Transverse colon (tissue), 4 donors: ENCODE results near the gene TBCCD1. TPM values are rescaled to one million over a fixed set of nuclear protein-coding genes. Genes with fewer than 3 reads are reported as not detected.

Experiments
- DNase-seq: peaks from one replicate; pipeline ENCODE4 v3.0.0-alpha.2; 2019
- H3K27ac ChIP-seq, 4 donors: fragments of 200-600 bp; sonication (generic); 2 replicates each; pipeline ENCODE4 v1.5.1; 2016 to 2018; ENCODE audit warnings: inconsistent platforms in 4 of 4
- H3K27me3 ChIP-seq: fragments of 200-600 bp; sonication (generic); 2 replicates; pipeline ENCODE4 v1.5.1; 2017; ENCODE audit warnings: inconsistent platforms
- H3K36me3 ChIP-seq, 4 donors: fragments of 200-600 bp; sonication (generic); 2 replicates each; pipeline ENCODE4 v1.5.1; 2017 to 2019; ENCODE audit warnings: inconsistent platforms in 4 of 4
- H3K4me1 ChIP-seq, 4 donors: fragments of 200-600 bp; sonication (generic); 2 replicates each; pipeline ENCODE4 v1.5.1; 2017 to 2020; ENCODE audit warnings: inconsistent platforms in 4 of 4
- H3K4me3 ChIP-seq, 4 donors: fragments of 200-600 bp; sonication (generic); 1 replicate in 1 of 4; 2 replicates in 3 of 4; pipeline versions ENCODE4 v1.5.1 to v1.6.1; 2017 to 2019; ENCODE audit warnings: inconsistent platforms in 4 of 4
- H3K9me3 ChIP-seq, 2 donors: fragments of 200-600 bp; sonication (generic); 2 replicates each; pipeline ENCODE4 v1.5.1; 2017 to 2019; ENCODE audit warnings: inconsistent platforms in 2 of 2
- CTCF ChIP-seq, 5 experiments: fragments of 200-600 bp in 3 of 5; fragments of 450-650 bp in 2 of 5; sonication (generic) in 3 of 5; IDR thresholded peaks; 1 replicate in 2 of 5; 2 replicates in 3 of 5; pipeline ENCODE4 v1.5.1; 2016 to 2017; ENCODE audit warnings: antibody characterized with exemption in 5 of 5, inconsistent platforms in 3 of 5, mild to moderate bottlenecking in 2 of 5, moderate library complexity in 1 of 5
- EP300 ChIP-seq: sonication (generic); formaldehyde crosslinking; IDR thresholded peaks from one replicate; pipeline ENCODE4 v1.6.1; 2017; ENCODE audit warnings: antibody characterized with exemption, low read depth
- POLR2A ChIP-seq: fragments of 450-650 bp; IDR thresholded peaks from one replicate; pipeline ENCODE4 v1.6.1; 2016; ENCODE audit warnings: antibody characterized with exemption, mild to moderate bottlenecking, moderate library complexity
- POLR2AphosphoS5 ChIP-seq, 3 donors: sonication (generic); formaldehyde crosslinking; IDR thresholded peaks; one replicate each; pipeline ENCODE4 v1.6.1; 2016; ENCODE audit warnings: antibody characterized with exemption in 3 of 3
- WGBS, 2 donors: methylation state at CpG; one replicate each; pipeline ENCODE4 v1.1.5; 2018; ENCODE audit warnings: low coverage in 1 of 2; 5-methylcytosine and 5-hydroxymethylcytosine counted together
- in situ Hi-C, 4 donors: fragments of 200-750 bp; cut with MboI; loops; one replicate each; pipeline versions ENCODE4 v1.15.0 to v1.15.1; 2017; ENCODE audit warnings: low sequenced_read_pairs in 3 of 4, low pct_ligation_motif_present in 1 of 4, low pct_unique_long_range_greater_than_20kb in 1 of 4
- intact Hi-C: fragments of 100-400 bp; cut with DNase I; formaldehyde crosslinking; loops from one replicate; pipeline ENCODE4 v1.15.1; 2023; ENCODE audit warnings: low total_unique reads
- total RNA-seq, 4 donors: library from RNA; depleted of rRNA; stranded (reverse); fragments of >200 nt; gene quantifications; one replicate each; pipeline ENCODE4 v1.1.0, GENCODE V29; 2016

TBCCD1 gene
- total RNA-seq, 4 donors from 2014 or later: 7.1 to 15.4 (median 13.9) TPM

- H3K36me3 ChIP-seq: no peaks in the 10 kb centered on the region
- TF ChIP-seq CTCF (IDR thresholded peaks at IDR 0.05) (no peak), POLR2AphosphoS5 (IDR thresholded peaks at IDR 0.05) (no peak), EP300 (no peak), POLR2A (no peak)
- no peaks in the 10 kb centered on the region for H3K27me3 ChIP-seq
- H3K27ac ChIP-seq: no peak overlapping the region
- DNase-seq: no peak
- intact Hi-C loops (no loop called here), in situ Hi-C loops (loop anchor here (10.0 to 25.0 kb wide), 4 partner anchors 266 to 556 kb away; no protein-coding TSS in a partner anchor)
- H3K4me3 ChIP-seq: no peak overlapping the region
- no peaks in the 10 kb centered on the region for H3K9me3 ChIP-seq
- peaks cover 0 to 7% (median 0%) of the 10 kb centered on the region in 4 donors for H3K4me1 ChIP-seq
Measured at GRCh38 chr3:186530415-186530814, 36.7 kb downstream of the TBCCD1 start.

GRCh38 chr3:186529201-186529999 is 37.7 kb downstream of the TBCCD1 start:
- Histone ChIP-seq H3K4me3 (no peak overlapping the region), H3K9me3 (no peaks in the 10 kb centered on the region), H3K36me3 (no peaks in the 10 kb centered on the region), H3K27ac (no peak overlapping the region), H3K4me1 (peaks cover 0 to 7% (median 0%) of the 10 kb centered on the region in 4 donors), H3K27me3 (no peaks in the 10 kb centered on the region)
- TF ChIP-seq EP300 (no peak), POLR2AphosphoS5 (IDR thresholded peaks at IDR 0.05) (no peak), CTCF (IDR thresholded peaks at IDR 0.05) (no peak), POLR2A (no peak)
- in situ Hi-C loops (loop anchor here in 1 of 4 donors (25.0 kb wide), 1 partner anchor 542 kb away; no protein-coding TSS in a partner anchor), intact Hi-C loops (no loop called here)
- 82 to 85% methylated on average over 4 to 11 of the region's 11 CpGs for WGBS, 2 donors
- no peak for DNase-seq

- H3K27me3 ChIP-seq: no peaks in the 10 kb centered on the region
- no peaks in the 10 kb centered on the region for H3K36me3 ChIP-seq
- H3K4me1 ChIP-seq: no peaks in the 10 kb centered on the region
- WGBS, 2 donors: 85 to 87% methylated on average over 3 to 6 of the region's 6 CpGs
- intact Hi-C loops (no loop called here), in situ Hi-C loops (loop anchor here in 1 of 4 donors (25.0 kb wide), 1 partner anchor 539 kb away; no protein-coding TSS in a partner anchor)
- no peak for TF ChIP-seq CTCF (IDR thresholded peaks at IDR 0.05)
- TF ChIP-seq EP300: no peak
- TF ChIP-seq POLR2A: no peak
- H3K4me3 ChIP-seq: no peak overlapping the region
- no peak for DNase-seq
- H3K9me3 ChIP-seq: no peaks in the 10 kb centered on the region
- no peak overlapping the region for H3K27ac ChIP-seq
Measured at GRCh38 chr3:186526256-186526606, 40.9 kb downstream of the TBCCD1 start.

GRCh38 chr3:186525369-186526255 is 41.5 kb downstream of the TBCCD1 start:
- Histone ChIP-seq H3K27me3 (no peaks in the 10 kb centered on the region), H3K9me3 (no peaks in the 10 kb centered on the region), H3K36me3 (no peaks in the 10 kb centered on the region), H3K4me3 (no peak overlapping the region), H3K4me1 (no peaks in the 10 kb centered on the region), H3K27ac (no peak overlapping the region)
- TF ChIP-seq POLR2A (no peak), POLR2AphosphoS5 (IDR thresholded peaks at IDR 0.05) (no peak), EP300 (no peak), CTCF (IDR thresholded peaks at IDR 0.05) (no peak)
- 63 to 71% methylated on average over 4 to 9 of the region's 9 CpGs for WGBS, 2 donors
- in situ Hi-C loops (loop anchor here in 1 of 4 donors (25.0 kb wide), 1 partner anchor 538 kb away; no protein-coding TSS in a partner anchor), intact Hi-C loops (no loop called here)
- DNase-seq: no peak
